GM06990 (cell line): Measurements from ENCODE around the gene CPB2.

ENCODE experiments used
- DNase-seq: peaks from one replicate; pipeline ENCODE4 v3.0.0-alpha.2; 2011; ENCODE audit not compliant: insufficient read length; ENCODE audit errors: extremely low read depth
- H3K27me3 ChIP-seq: replicated peaks from 2 replicates; pipeline ENCODE4 v1.6.0; 2011; ENCODE audit warnings: low read length; ENCODE audit not compliant: control insufficient read depth, insufficient read depth
- H3K36me3 ChIP-seq: 2 replicates; pipeline ENCODE4 v1.5.1; 2011; ENCODE audit warnings: low read length; ENCODE audit not compliant: control insufficient read depth, insufficient read depth
- H3K4me3 ChIP-seq: replicated peaks from 2 replicates; pipeline ENCODE4 v1.5.1; 2011; ENCODE audit warnings: low read depth, mild to moderate bottlenecking, control low read depth, low read length
- CTCF ChIP-seq: IDR thresholded peaks from 2 replicates; pipeline ENCODE4 v1.5.1; 2011; ENCODE audit warnings: low read length, control low read depth, mild to moderate bottlenecking, inconsistent platforms; ENCODE audit not compliant: insufficient read depth, poor library complexity, severe bottlenecking

CPB2 gene

GRCh38 chr13:46124967-46125933 lies 20.4 kb upstream of the CPB2 start:
- no peak for DNase-seq
- TF ChIP-seq CTCF, result no peak
- H3K27me3 ChIP-seq, result no peaks in the 10 kb centered on the region
- H3K36me3 ChIP-seq, result peaks cover 21% of the 10 kb centered on the region
- no peak overlapping the region for H3K4me3 ChIP-seq

GRCh38 chr13:46124531-46124966 lies 19.7 kb upstream of the CPB2 start:
- peak; percentile 62 for DNase-seq
- H3K36me3 ChIP-seq, result peaks cover 15% of the 10 kb centered on the region
- H3K4me3 ChIP-seq, result no peak overlapping the region
- peak; percentile 12 for TF ChIP-seq CTCF
- H3K27me3 ChIP-seq, result no peaks in the 10 kb centered on the region

- no peak for DNase-seq
- no peak for TF ChIP-seq CTCF
- H3K4me3 ChIP-seq, result no peak overlapping the region
Observed at GRCh38 chr13:46122304-46122703, 17.5 kb upstream of the CPB2 start.

GRCh38 chr13:46121597-46122163 lies 16.8 kb upstream of the CPB2 start:
- peaks cover 3% of the 10 kb centered on the region for H3K36me3 ChIP-seq
- H3K4me3 ChIP-seq, result no peak overlapping the region
- H3K27me3 ChIP-seq, result no peaks in the 10 kb centered on the region
- DNase-seq, result no peak
- TF ChIP-seq CTCF, result no peak

More at GRCh38 chr13:46122304-46122703, 17.5 kb upstream of the CPB2 start:
- peaks cover 7% of the 10 kb centered on the region for H3K36me3 ChIP-seq
- no peaks in the 10 kb centered on the region for H3K27me3 ChIP-seq

- Histone ChIP-seq H3K36me3 (peaks cover 2% of the 10 kb centered on the region), H3K4me3 (no peak overlapping the region), H3K27me3 (no peaks in the 10 kb centered on the region)
- DNase-seq, result no peak
- TF ChIP-seq CTCF, result no peak
Observed at GRCh38 chr13:46121033-46121432, 16.2 kb upstream of the CPB2 start.
